GM21723 (cell line): Measurements from ENCODE around the gene KLC1.

ENCODE experiments used
- ATAC-seq: cut with Tn5 transposase; IDR thresholded peaks from one replicate; pipeline ENCODE4 v1.9.1; 2021; ENCODE audit warnings: mild to moderate bottlenecking, moderate library complexity; ENCODE audit not compliant: unreplicated experiment

KLC1 gene

DNA sequence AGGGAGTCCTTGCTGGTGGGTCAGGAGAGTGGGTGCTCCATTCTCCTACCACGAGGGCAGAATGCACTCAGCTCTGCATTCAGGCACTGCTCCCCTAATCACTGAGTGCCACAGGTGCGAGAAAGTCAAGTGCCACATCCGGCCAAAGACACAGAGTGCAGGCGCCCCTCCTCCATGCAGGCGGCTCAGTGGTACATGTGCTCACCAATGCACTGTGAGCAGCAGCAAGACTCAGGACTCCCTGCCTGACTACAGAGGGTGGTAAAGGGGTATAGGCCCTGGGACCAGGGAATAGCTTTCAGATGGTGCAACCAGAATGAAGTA, 119.5 kb downstream of the KLC1 start:
- no peak for ATAC-seq

DNA sequence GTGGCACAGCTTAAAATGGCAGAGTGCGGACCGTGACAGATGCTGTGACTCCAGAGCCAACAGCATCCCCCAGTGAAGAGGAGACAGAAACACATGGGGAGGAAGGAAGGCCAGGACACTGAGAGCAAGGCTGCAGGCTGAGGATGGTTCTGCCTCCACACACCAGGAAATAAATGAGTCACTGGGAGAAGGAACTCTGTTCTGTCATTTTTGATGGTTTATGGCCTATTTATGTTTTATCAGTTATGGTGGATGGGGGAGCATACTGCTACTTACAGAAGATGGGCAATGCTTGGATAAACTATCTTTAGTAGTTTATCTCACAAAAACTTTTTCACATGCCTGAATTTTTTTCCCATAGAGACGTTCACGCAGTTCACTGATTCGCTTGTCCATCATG, 120.4 kb downstream of the KLC1 start:
- no peak for ATAC-seq

GRCh38 chr14:103749860-103750259, 120.8 kb downstream of the KLC1 start:
- ATAC-seq, result no peak
